GM10248 (cell line): ENCODE measurements around the gene MALRD1.

Experiments used
- CTCF ChIA-PET: fragments of 300-600 bp; sonication (Branson Sonifier 250); formaldehyde crosslinking; extraction: SDS; loops from one replicate; lab custom pipeline; 2021; ENCODE audit warnings: antibody characterized with exemption; lab: Yijun Ruan, JAX
- POLR2A ChIA-PET: fragments of 350-650 bp; sonication (Branson Sonifier 250); formaldehyde crosslinking; extraction: SDS; loops from one replicate; lab custom pipeline; 2020; ENCODE audit warnings: antibody characterized with exemption; lab: Yijun Ruan, JAX
- DNase-seq: peaks from one replicate; pipeline ENCODE4 v3.0.0; 2012; ENCODE audit errors: extremely low spot score
- TF ChIP-seq, protein P1 (sequence below): IDR thresholded peaks from 2 replicates; pipeline ENCODE4 v1.5.1; 2012; ENCODE audit warnings: mild to moderate bottlenecking, low read depth; ENCODE audit errors: extremely low read depth, missing control alignments, control extremely low read depth

The MALRD1 gene

DNA sequence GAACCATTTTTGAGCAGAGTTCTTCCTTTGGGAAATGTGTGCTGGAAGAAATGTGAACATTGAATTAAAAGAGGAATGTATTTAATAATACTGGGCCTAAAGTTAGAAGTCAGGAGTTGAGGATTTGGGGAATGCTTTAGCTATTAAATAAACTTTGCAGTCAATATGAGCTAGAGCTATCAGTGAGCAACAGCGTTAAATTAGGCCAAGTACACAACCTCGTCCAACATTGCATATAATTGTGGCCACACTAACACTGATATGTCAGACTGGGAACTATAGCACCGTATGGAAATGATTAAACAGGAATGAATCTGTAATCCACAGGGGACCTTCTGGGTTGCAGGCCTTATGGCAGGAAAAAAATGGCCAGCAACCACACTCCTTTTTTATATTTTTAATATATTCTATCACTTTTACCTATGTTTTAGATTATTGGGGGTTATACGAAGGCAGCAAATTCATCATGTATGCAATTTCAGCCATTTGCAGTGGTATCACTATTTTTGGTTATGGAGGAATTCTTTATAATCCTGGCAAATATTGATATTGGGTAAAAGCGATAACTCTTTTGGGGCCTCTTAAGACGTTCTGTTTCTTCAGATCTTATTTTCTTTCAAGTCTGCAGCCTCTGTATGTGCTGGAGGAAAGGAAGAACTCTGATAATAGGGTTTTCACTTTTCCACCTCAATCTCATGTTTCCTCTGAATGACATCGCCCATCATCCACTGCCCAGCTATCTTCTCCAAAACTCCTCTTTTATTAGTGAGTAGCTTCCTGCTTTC is 531.4 kb downstream of the MALRD1 start:
- TF ChIP-seq, protein P1, sequence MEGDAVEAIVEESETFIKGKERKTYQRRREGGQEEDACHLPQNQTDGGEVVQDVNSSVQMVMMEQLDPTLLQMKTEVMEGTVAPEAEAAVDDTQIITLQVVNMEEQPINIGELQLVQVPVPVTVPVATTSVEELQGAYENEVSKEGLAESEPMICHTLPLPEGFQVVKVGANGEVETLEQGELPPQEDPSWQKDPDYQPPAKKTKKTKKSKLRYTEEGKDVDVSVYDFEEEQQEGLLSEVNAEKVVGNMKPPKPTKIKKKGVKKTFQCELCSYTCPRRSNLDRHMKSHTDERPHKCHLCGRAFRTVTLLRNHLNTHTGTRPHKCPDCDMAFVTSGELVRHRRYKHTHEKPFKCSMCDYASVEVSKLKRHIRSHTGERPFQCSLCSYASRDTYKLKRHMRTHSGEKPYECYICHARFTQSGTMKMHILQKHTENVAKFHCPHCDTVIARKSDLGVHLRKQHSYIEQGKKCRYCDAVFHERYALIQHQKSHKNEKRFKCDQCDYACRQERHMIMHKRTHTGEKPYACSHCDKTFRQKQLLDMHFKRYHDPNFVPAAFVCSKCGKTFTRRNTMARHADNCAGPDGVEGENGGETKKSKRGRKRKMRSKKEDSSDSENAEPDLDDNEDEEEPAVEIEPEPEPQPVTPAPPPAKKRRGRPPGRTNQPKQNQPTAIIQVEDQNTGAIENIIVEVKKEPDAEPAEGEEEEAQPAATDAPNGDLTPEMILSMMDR: no peak
- ChIA-PET CTCF (interaction anchor here (1.3 kb wide), 1 partner anchor 17 kb away, joined by 3 read pairs; no protein-coding TSS in a partner anchor), POLR2A (no interaction called here)
- no peak for DNase-seq

DNA sequence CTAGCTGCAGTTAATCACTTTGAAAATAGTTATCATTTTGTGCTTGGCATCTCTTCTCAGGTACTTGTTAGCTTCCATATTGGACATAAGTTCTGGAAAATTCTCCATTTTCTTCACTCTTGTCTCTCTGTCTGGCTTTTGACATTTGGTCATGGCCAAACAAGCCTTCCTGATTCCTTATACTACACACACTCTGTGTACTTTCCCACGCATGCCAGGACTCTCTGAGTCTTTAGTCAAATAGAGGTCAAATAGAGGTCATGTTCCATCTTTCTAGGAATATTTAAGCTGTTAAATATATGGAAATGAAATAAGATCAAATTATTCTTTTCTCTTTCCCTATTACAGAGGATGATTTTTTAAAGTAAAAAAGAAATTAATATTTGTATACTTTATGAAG is 532.1 kb downstream of the MALRD1 start:
- no peak for DNase-seq
- TF ChIP-seq, protein P1: no peak
- ChIA-PET CTCF (no interaction called here), POLR2A (no interaction called here)

DNA sequence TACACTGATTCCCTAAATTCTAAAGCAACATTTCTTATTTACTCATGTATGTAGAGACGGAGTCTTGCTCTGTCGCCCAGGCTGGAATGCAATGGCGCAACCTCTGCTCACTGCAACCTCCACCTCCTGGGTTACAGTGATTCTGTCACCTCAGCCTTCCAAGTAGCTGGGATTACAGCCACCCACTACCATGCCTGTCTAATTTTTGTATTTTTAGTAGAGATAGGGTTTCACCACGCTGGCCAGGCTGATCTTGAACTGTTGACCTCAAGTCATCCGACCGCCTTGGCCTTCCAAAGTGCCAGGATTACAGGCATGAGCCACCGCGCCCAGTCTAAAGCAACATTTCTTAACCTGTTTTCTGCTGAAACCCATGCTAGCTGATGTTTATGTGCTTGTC is 540.0 kb downstream of the MALRD1 start:
- ChIA-PET POLR2A (no interaction called here), CTCF (no interaction called here)
- TF ChIP-seq, protein P1: no peak
- DNase-seq: no peak

DNA sequence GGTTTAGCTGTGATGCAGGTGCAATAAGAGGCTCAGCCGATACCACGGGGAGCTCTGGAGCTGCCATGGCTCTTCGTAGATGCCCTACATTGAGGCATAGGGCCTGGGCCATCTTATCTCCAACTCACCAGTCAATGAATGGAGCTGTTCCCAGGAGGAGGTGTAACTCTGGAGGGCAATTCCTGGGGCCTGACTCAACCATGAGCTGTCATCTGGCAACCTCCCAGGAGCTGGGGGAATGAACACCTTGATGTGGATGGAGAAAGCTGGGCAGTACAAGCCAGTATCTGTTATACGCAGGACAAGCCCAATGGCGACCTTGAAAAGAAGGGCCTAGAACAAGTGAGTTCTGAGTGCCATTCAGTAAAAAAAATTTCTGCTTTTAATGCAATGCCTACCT is 543.7 kb downstream of the MALRD1 start:
- no peak for DNase-seq
- ChIA-PET POLR2A (no interaction called here), CTCF (no interaction called here)
- TF ChIP-seq, protein P1: no peak

DNA sequence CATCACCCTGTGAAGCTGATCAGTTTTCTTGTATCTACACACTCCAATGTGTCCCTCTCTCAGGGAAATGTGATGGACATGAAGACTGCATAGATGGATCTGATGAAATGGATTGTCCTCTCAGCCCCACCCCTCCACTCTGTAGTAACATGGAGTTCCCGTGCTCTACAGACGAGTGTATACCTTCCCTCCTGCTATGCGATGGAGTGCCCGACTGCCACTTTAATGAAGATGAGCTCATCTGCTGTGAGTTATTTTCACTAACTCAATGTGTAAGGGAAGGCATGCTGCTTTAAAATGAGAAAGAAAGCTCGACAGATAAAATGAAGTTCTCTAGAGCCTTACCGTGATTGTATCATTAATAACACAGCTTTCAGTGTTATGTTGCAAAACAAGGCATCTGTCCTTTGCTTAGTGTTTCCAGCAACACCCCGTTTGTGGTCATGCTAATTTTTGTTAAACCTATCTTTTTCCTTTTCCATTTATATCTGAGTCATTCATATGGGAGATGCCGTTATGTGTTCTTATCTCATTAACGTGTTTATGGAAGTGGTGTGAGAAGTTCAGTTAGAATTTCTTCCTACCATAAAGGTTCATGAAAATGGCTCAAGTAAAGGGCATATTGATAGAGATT is 546.7 kb downstream of the MALRD1 start:
- DNase-seq: no peak
- ChIA-PET POLR2A (no interaction called here), CTCF (no interaction called here)
- TF ChIP-seq, protein P1: no peak

DNA sequence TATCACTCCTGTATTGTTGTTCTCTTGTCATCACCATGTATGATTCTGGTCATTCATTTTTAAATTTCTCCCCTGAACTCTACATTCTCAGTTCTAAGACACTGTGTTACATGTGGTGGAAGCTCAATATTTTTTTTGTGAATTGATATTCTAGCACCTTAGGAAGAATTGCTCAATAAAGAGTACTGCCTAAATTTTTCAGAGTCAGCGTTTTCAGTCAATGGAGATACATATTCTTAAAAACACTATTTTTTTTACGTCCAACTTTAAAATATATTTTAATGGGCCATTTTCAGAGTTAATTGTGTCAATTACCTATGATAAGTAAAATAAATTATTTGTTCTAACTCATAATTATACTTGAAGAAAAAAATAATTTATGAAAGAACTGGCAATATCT is 557.2 kb downstream of the MALRD1 start:
- no peak for DNase-seq
- ChIA-PET CTCF (no interaction called here), POLR2A (no interaction called here)
- TF ChIP-seq, protein P1: no peak
